HG02981 (cell line): ENCODE measurements around the gene HRG.

Experiments
- ATAC-seq: cut with Tn5 transposase; IDR thresholded peaks from one replicate; pipeline ENCODE4 v1.9.1; 2021; ENCODE audit warnings: mild to moderate bottlenecking, moderate library complexity; ENCODE audit not compliant: unreplicated experiment

Gene HRG

GRCh38 chr3:186719945-186720739 is 54.3 kb downstream of the HRG start:
- ATAC-seq = no peak

- no peak for ATAC-seq
Observed at GRCh38 chr3:186722457-186722856, 56.6 kb downstream of the HRG start.

DNA sequence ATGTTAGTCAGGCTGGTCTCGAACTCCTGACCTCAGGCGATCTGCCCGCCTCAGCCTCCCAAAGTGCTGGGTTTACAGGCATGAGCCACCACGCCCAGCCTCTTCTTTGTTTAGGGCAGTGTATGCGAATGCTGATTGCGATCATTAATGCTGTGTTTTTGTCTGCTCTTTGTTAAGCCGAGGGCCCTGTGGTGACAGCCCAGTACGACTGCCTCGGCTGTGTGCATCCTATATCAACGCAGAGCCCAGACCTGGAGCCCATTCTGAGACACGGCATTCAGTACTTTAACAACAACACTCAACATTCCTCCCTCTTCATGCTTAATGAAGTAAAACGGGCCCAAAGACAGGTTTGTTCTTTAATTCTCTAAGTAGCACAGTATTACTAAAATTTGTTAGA is 59.1 kb downstream of the HRG start:
- no peak for ATAC-seq
